WERI-Rb-1 (cell line): Measurements from ENCODE around the gene SORCS2.

Experiments
- DNase-seq: peaks from one replicate; pipeline ENCODE4 v3.0.0-alpha.2; 2020
- H3K27ac ChIP-seq: fragments of 250-450 bp; sonication (Bioruptor Pico); 2 replicates; pipeline ENCODE4 v1.5.1; 2020; ENCODE audit warnings: mild to moderate bottlenecking, moderate library complexity
- H3K27me3 ChIP-seq: fragments of 250-450 bp; sonication (Bioruptor Pico); 2 replicates; pipeline ENCODE4 v1.5.1; 2021; ENCODE audit warnings: mild to moderate bottlenecking, low read depth, moderate library complexity; ENCODE audit not compliant: insufficient read depth, severe bottlenecking
- H3K36me3 ChIP-seq: fragments of 250-450 bp; sonication (Bioruptor Pico); 2 replicates; pipeline ENCODE4 v1.5.1; 2020; ENCODE audit warnings: mild to moderate bottlenecking, moderate library complexity
- H3K4me3 ChIP-seq: 2 replicates; pipeline ENCODE4 v1.5.1; 2011; ENCODE audit warnings: low read depth, mild to moderate bottlenecking, control low read depth, low read length
- H3K9me3 ChIP-seq: fragments of 250-450 bp; sonication (Bioruptor Pico); 2 replicates; pipeline ENCODE4 v1.5.1; 2021; ENCODE audit warnings: mild to moderate bottlenecking, moderate library complexity; ENCODE audit not compliant: severe bottlenecking
- TF ChIP-seq, protein P1 (sequence below): IDR thresholded peaks from 2 replicates; pipeline ENCODE4 v1.5.1; 2011; ENCODE audit warnings: low read depth, mild to moderate bottlenecking, control low read depth, inconsistent platforms, low read length

The SORCS2 gene

DNA sequence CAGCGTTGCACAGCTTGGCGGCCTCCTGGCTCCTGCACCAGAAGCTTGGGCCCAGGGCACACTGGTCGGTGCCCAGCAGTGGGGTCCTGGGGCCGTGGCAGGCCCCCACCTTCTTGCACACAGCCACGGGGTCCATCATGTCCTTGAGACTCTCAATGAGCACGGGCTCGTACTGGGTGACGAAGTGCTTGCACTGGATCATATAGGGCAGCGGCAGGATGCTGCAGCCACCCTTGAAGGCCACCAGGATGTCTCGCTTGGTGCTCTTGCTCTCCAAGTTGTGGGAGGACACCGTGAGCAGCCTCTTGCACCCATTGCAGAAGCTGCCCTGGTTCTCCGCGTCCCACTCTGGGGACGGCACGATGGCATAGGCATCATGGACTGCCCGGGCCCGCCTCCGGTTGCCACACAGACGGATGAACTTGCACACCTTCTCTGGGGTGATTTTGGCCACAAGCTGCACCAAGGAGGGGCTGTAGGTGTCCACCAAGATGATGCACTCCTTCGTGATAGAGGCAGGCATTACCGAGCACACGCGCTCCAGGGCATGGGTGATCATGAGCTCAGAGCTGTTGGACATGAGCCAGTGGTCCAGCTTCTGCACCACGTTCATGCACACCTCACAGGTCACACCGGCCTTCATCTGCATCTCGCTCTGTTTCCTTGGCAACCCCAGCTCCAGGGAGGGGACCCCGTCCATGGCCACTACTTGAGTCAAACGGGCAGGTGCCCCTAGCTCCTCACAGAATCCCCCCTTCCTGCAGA, 241.2 kb downstream of the SORCS2 start:
- H3K36me3 ChIP-seq, result no peaks in the 10 kb centered on the region; the same call in 1 of the 2 replicates
- no peak for DNase-seq
- TF ChIP-seq, protein P1, sequence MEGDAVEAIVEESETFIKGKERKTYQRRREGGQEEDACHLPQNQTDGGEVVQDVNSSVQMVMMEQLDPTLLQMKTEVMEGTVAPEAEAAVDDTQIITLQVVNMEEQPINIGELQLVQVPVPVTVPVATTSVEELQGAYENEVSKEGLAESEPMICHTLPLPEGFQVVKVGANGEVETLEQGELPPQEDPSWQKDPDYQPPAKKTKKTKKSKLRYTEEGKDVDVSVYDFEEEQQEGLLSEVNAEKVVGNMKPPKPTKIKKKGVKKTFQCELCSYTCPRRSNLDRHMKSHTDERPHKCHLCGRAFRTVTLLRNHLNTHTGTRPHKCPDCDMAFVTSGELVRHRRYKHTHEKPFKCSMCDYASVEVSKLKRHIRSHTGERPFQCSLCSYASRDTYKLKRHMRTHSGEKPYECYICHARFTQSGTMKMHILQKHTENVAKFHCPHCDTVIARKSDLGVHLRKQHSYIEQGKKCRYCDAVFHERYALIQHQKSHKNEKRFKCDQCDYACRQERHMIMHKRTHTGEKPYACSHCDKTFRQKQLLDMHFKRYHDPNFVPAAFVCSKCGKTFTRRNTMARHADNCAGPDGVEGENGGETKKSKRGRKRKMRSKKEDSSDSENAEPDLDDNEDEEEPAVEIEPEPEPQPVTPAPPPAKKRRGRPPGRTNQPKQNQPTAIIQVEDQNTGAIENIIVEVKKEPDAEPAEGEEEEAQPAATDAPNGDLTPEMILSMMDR, result no peak
- no peaks in the 10 kb centered on the region for H3K9me3 ChIP-seq
- no peaks in the 10 kb centered on the region for H3K27me3 ChIP-seq
- no peak overlapping the region for H3K27ac ChIP-seq
- no peak overlapping the region for H3K4me3 ChIP-seq

DNA sequence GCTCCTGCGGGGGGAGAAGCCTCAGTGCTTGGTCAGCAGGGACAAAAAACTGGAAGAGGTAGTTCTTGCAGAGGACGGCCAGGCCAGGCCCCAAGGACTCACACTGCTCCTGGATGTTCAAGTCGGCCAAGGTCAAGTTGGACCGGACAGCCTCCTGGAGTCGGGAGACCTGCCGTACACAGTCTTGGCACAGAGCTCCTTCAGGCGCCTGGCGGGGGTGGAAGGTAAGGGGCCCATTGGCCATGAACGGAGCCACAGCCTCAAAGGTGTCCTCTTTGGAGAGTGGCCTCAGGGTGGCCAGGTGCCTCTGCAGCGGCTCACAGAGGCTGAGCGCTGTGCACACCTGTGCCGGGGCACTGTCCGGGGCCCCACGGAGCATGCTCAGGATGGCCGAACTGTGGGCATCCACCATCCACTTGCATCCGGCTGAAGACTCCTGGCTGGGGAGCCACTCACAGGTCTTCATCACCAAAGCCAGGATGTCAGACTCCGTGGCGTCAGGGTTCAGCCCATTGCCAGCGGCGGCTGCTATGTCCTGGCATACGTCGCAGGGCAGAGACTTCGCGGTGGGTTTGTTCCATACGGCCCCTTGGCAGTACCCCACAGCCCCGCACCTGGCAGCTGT, 241.9 kb downstream of the SORCS2 start:
- TF ChIP-seq, protein P1, result no peak
- no peak overlapping the region for H3K27ac ChIP-seq
- no peaks in the 10 kb centered on the region for H3K27me3 ChIP-seq
- peaks cover under 1% of the 10 kb centered on the region; the same call in 1 of the 2 replicates for H3K36me3 ChIP-seq
- H3K4me3 ChIP-seq, result no peak overlapping the region
- no peak for DNase-seq
- peaks cover 5% of the 10 kb centered on the region for H3K9me3 ChIP-seq

DNA sequence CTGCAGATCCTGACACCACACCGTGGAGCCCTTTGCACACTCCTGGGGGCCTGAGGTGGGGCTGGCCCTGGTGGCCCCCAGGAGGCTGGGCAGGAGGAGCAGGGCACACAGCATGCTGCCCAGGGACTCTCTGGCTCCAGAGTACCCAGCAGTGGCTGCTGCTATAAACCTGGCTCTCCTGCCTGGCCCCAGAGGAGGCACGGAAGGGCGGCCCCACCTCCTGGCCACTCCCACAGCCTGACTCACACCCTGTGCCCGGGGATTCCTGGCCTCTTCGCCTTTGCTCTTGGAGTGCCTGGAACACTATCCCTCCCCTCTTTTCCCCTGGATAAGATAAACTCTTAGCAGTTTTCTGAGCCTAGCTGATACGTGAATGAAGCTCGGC, 242.4 kb downstream of the SORCS2 start, which contains the start of gene PSAPL1:
TSS of gene PSAPL1 (minus strand) at position 165 of the 385 bp plus-strand sequence. CDS start at position 114, 51 bp downstream.
- no peak for DNase-seq
- Histone ChIP-seq H3K36me3 (peaks cover 6% of the 10 kb centered on the region; the same call in 1 of the 2 replicates), H3K27me3 (no peaks in the 10 kb centered on the region), H3K27ac (no peak within 1 kb of the TSS), H3K4me3 (no peak within 1 kb of the TSS), H3K9me3 (peaks cover 6% of the 10 kb centered on the region)
- TF ChIP-seq, protein P1, result no peak

DNA sequence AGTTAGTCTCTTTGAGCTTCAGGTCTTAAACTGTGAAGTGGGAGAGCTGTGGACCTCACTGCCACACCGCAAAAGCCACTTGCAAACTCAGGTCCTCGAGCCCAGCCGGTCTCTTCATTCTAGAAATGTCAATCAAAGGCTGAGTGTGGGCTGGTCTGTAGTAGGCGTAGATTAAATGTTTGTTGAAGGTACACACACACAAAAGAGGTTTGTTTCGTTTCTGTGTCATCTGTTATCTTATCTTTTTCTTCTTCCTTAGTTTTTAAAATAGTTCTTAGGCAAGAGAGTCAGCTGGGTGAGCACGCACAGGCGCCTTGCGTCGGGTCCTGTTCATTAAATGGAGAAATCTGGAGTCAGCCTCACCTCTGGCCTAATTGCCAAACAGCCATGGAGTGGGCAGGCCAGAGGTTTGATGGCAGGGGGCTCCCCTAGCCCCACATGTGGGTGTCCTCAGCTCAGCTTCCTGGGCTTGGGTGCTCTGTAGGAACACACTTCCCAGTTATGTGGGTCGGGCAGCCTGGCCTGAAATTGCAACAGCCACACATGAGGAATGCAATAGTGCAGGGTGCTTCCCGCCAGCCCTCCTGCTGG, 243.2 kb downstream of the SORCS2 start:
- no peak for DNase-seq

DNA sequence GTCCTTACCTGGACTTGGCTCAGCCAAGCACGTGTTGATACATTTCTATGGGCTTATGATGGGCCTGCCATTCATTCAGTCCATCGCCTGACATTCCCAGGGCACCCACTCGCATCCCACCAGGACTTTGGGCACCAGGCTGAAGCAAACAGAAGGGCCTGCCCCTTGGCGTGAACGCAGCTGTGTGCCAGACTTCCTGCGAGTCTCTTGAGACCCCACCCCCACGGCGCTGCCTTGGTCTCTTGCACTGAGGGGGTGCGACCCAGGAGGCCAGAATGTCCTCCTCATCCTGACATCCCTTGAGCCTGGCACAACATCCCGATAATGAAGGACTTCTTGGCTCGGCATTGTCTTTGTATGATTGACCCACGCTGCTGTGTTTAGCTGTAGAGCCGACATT, 243.9 kb downstream of the SORCS2 start:
- H3K4me3 ChIP-seq, result no peak overlapping the region
- no peak overlapping the region for H3K27ac ChIP-seq

More for the DNA sequence above, 243.2 kb downstream of the SORCS2 start:
- Histone ChIP-seq H3K27me3 (no peaks in the 10 kb centered on the region), H3K27ac (no peak overlapping the region), H3K9me3 (peaks cover 6% of the 10 kb centered on the region), H3K4me3 (no peak overlapping the region), H3K36me3 (peaks cover 6% of the 10 kb centered on the region; the same call in 1 of the 2 replicates)
- TF ChIP-seq, protein P1, result no peak

More for the DNA sequence above, 243.9 kb downstream of the SORCS2 start:
- TF ChIP-seq, protein P1, result no peak
- no peaks in the 10 kb centered on the region for H3K27me3 ChIP-seq
- peaks cover 6% of the 10 kb centered on the region for H3K9me3 ChIP-seq
- H3K36me3 ChIP-seq, result peaks cover 6% of the 10 kb centered on the region; the same call in 1 of the 2 replicates
- DNase-seq, result no peak
